Central memory CD4-positive, alpha-beta T cell (primary cell): ENCODE results near the gene TMEM178A.

Source experiments
- DNase-seq: peaks from one replicate; pipeline ENCODE4 v3.0.0; 2022

Gene TMEM178A

DNA sequence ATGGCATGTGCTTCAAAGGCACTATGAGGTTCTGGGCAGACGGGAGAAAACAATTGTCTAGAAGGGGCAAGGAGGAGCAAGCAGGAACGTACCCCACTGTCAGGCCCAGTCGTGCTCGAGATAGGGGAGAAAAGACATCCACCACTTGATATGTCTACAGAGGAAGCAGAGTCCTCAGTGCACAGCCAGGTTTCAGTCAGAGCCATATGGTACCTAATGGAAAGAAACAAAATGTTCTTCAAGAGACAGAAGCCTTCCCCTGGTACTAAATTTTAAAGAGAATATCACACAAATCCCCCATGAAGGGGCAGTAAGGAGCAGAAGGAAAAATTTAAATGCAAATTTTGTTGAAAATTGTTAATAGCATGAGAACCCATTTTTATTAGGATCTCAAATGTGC is 91.4 kb downstream of the TMEM178A start:
- no peak for DNase-seq

GRCh38 chr2:39762448-39762847 is 96.7 kb downstream of the TMEM178A start:
- no peak for DNase-seq
